NCI-H2227 (cell line): ENCODE measurements around the gene PPP1R37.

ENCODE experiments used
- DNase-seq: peaks from one replicate; lab custom pipeline; 2025; ENCODE audit not compliant: unreplicated experiment; lab: John Stamatoyannopoulos, UW

PPP1R37 gene

DNA sequence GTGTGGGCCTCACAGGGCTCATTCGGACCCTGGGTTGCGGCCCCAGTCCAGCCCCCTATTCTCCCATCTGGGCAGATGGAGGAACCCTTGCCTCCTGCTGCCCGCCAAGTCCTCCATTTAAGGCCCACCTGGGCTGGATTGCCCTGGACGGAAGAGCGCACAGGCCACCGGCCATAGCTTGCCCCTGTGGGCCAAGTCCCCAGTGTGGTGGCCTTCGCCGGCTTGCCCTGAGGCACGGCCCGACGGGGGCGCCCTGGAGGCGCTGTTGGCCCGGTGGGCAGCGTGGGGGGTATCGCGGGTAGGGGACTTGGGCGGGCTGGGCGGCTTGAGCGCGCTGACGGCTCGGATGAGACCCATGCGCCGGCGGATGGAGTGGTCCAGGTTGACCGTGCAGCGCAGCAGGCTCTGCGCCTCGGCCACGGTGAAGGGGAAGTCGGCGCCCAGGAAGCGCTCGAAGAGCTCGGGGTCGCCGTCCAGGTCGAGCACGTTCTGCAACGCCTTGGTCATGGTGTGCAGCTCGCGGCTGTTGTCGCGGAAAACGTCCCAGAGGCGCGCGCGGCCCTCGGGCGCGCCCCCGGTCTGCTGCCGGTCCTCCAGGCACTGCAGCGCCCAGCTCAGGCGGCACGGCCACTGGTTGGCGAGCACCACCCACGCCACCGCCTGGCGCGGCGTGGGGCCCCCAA, 59.0 kb downstream of the PPP1R37 start:
- DNase-seq = no peak

DNA sequence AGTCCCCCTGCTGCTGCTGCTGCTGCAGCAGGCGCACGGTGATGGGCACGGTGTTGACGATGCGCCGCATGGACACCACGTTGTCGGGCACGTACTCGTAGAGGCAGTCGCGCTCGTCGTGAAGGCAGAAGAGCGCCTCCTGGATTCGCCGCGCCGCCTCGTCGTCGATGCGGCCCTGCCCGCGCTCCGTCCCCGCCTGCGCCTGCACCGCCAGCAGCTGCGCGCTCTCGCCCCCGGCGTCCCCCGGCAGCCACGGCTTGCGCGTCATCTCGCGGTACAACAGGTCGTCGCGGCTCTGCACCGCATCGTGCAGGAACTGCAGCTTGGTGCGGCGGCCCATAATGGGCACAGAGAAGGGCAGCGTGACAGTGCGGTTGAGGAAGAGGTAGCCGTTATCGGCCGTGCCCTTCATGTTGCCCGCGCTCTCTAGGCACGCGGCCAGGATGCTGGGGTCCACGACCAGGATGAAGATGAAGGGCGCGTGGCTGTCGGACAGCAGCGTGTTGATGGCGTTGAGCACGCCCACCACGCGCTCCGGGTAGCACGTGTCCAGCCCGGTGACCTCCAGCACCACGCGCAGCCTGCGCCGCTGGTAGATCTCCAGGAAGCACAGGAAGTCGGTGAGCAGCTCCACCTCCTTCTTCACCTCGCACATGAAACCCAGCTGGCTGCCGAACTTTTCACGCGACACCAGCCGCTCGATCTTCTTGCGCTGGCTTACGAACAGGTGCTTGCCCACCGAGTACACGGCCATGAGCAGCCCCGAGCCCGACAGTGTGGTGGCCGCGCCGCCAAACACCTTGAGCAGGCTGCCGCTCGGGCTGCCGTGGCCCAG, 59.7 kb downstream of the PPP1R37 start:
- no peak for DNase-seq

DNA sequence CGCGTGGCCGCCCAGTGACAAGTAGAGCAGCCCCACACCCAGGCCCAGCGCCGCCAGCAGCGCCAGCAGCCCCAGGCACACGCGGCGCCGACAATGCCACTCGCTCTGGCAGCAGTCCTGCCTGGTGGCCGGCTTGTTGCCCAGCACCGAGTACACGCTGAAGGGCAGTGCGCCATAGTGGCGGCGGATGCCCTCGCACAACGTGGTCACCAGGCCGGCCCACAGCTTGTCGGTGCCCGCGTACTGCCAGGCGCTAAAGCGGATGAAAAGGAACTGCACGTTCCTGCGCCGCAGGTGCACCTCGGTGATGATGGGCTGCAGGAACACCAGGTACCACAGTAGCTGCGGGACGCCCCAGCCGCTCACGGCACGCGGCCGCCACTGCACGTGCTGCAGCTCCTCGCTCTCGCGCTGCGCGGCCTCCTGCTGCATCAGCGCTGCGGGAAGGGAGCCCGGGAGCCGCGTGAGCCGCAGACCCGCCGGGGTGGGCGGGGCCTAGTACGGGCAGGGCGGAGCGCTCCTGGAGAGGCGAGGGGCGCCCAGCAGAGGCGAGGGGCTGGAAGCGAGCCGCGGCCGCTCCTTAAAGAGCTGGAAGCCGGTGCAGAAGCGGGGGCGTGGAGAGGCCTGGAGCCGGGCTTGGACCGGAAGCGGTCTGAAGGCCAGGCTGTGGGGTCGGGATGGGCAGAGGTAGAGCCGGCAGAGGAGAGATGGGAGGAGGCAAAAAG, 60.5 kb downstream of the PPP1R37 start:
- DNase-seq = no peak

DNA sequence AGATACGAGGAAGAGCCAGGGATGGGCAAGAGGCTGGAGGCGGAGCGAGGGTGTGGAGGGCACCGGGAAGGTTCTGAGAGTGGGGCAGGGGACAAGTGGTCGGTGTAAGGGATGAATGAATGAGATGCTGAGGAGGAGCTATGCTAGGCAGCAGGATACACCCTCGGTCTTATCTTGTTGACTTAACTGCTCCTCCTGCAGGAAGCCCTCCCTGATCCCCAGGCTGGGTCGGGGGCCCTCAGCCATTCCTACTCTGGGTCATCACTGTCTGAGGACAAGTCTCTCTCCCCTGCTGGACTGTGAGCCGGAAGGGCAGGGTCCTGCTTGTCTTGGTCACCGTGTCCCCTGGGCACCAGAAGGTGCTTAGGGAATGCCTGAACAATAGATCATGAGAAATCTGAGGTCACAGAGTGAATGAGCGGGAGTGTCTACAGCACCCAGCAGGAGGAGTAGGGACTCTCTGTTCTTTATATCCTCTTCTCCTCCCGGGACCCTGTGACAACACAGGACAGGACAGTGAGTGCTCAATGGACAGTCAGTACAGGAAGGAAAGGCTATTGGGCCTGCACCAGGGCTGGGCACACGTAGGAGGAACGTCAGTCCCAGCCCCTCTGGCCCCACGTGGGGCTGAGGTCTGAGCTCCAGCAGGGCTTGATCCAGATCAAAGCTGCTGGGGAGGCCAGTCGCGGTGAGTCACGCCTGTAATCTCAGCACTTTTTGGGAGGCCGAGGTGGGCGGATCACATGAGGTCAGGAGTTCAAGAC, 61.3 kb downstream of the PPP1R37 start:
- no peak for DNase-seq

DNA sequence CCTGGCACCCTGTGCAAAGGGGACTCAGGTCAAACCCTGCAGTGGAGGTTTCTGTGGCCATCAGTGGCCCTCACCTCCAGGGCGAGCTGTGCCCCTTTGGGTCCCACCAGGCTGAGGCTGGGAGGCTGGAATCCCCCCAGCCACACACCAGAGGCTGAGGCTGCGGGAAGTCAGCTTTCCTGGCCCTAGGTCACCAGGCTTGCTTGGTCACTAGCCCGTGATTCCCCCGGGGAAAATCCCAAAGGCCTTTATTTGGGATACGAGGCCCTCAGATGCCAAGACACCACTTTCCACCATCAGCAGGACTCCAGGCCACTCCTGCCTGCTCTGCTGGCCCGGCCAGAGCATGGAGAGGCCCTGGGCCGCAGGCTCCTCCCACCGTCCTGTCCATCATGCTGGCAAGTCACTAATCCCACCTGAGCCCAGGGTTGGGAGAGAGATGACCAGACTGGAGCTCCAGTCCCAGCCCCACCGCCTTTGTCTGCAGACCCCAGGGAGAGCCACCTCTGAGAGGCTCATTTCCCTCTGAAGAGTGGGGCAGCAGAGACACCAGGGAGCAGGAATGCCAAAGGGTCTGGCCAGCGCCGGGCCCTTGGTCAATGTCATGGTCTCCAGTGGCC, 63.1 kb downstream of the PPP1R37 start:
- DNase-seq = no peak

DNA sequence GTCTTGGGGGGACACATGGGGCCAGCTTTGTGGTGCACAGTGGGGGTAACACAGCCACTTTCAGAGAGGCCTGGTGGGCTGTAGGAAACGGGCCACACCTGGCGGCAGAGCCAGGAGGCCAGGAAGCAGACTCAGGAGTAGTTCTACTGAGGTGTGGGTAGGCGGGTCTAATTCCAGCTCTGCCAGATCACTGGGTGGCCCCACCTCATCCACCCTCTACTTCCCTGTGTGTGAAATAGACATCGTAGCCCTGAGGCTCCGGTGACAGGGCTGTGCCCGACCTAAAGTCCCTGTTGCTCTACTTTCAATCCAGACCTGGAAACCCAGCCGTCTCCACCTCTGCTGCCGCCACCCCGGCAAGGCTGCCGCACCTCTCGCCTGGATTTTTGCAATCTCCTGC, 63.8 kb downstream of the PPP1R37 start:
- DNase-seq = no peak

DNA sequence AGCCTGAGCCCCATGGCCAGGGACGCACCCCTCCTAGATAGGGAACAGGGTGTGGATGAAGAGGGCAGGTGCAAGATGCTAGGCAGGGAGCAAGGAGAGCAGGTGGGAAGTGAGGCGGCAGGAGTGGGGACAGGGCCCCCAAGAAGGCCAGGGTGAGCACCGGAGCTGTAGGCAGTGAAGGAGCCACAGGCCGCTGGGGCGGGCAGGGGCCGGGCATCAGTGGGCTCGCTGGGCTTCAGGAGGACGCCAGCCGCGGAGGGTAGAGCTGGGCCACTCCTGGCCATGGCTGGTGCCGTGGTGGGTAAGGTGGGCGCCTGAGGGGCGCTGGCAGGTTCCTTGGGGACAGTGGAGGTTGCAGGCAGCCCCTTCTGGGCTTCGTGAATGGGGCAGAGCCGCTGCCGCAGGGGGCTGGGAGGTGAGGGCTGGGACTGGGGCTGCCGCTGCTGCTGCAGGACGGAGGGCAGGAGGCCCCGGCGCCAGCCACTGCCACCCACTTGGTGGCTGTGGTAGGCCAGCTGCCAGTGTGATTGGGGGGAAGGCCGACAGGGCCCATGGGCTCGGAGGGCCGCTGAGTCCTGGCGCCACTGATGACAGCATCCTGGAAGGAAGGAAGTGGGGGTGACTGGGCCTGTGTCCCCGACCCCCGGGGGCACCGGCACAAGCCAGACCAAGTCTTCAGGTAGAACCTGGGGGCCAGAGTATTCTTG, 65.7 kb downstream of the PPP1R37 start:
- no peak for DNase-seq

DNA sequence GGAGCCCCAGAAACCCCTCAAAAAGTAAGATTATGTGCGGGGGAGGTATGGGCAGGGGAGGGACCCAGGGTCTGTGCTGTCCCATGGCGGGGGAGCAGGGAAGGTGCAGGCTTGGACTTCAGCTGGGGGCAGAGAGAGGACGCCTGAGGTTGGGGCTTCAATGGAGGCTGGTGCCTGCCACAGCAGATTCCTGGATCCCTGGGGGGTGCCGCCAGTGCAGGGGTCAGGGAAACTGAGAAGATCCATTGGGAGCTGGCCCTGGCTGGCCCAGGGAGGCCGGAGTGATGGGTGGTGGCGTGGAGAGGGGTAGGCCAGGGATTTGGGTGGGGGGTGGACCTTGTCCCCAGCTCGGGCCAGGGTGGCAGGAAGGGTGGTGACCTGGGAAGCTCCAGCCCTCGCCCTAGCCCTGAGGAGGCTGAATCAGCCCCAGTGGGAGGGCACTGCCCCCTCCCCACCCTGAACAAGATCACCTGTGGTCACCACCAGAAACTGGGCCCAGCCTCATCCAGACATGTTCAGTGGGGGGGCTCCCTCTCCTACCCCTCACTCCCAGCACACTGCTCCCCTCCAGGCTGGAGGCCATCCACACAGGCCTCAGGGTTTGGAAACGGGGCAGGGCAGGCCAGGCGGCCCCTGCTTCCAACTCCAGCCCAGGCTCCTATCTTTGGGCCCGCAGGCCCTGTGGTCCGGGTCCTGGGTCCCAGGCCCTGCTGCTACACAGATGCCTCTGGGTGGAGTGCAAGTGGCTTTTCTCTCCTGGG, 66.4 kb downstream of the PPP1R37 start:
- DNase-seq = no peak

DNA sequence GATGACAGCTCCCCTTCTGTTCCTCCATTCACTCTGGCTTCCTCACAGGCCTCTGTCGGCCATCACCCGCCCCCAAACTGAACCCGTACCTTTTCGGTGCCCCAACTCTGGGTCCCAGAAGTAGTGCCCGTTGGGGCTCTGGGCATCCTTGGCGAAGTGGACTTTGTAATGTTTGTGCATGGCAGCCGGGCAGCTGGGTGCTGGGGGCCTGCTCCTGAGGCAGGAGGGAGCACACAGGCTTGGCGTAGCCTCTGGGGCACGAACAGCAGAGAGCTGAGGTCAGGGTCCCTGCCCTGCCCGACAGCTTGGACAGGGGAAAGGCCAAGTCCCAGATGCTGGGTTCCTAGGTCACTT, 67.0 kb downstream of the PPP1R37 start:
- no peak for DNase-seq

DNA sequence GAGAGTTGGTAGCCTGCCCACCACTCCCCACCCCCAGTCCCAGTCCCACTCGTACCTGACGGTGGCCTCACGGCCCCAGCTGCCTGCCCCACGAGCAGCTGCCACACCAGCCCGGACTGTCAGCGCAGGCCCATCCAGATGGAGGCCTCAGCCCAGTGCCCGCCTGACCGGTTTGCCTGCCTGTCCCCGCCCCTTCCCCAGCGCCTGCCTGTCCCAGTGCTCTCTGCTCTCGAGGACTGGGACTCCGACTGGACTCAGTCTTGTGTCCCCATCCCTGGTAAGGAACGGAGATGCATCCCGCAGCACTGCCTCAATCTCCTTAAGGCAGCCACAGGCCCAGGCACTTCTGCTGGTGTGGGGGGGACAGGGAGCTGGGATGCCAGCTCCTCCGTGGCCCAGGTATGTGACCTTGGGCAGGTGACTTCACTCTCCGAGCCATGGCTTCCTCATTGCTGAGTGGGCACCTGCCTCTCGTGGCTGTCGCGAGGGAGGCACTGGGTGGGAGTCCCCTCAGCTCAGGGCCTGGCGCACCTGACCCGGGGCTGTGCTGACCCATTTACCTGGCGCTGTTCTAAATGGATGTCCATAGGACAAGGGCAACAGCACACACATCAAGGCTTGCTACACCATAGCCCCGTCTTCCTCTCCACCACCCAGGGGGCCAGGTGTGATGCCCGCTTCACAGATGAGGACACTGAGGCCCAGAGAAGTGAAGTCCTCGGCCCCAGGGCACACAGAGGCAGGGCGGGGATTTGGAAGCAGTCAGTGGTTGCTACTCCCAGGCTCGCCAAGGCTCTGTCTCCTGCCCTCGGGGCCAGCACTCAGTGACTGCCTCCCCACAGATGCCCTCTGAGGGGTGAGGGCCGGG, 68.1 kb downstream of the PPP1R37 start, which contains the start of gene NKPD1:
Gene NKPD1, minus strand, starts transcription at position 113 of the 868 bp plus-strand sequence. CDS start 832 bp downstream, outside the sequence.
- DNase-seq = no peak

DNA sequence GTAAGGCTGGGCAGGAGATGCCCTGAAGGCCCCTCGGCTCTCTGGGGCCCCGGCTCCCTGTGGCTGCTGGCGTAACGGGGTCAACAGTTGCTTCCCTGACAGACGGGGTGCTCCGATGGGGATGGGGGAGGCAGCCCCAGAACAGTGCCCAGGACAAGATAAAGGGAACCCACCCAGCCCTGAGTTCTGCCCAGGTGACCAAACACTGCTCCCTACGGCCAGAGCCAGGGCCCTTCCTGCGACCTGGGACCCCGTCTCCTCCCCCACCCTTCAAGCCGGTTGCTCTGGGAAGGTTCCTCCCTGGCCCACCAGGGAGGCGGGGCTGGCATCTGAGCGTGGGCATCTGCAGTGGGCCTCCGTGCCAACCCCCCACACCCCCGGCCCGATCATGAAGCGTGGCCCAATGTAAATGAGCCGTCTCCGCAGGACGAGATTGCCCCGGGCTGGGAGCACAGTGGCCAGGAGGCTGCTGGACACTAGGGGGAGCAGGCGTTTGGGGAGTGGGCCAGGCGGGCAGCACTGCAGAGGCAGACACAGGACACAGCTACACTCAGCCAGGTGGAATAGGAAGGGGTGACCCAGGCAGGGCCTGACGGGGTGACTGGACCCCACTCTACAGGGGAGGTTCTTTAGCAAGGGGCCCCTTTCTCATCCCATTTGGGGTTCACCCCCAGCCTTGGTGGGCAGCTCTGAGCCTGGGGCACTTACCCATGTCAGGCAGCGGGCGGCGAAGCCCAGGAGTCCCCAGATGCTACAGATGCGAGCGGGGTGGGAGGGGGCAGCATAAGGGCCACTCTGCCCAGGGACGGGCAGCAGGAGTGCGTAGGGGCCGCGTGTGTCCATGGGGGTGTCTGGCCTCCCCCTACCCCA, 69.0 kb downstream of the PPP1R37 start:
- peak; percentile 16 for DNase-seq

DNA sequence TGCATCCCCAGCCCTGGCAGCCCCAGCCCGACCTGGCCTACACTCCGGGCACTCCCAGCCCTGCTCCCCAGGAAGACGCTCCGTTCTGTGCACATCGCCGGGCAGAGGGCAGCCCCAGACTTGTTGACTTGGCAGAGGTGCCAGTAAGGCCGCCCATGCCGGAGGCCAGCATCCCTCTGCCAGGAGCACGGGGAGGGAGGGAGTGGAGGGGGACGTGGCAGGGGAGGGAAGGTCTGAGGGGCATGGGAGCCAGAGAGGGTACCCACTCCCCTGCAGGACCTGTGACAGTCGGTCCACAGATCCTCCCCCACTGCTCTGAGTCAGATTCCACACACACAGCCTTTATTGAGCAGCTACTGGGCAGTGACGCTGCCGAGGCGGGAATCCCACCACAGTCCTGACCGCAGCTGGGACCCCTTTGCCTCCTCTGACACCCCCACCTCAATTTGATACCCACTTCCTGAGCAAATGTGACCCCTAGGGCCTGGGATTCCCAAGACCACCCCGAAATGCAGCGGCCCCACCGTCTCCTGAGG, 69.7 kb downstream of the PPP1R37 start:
- DNase-seq = no peak

DNA sequence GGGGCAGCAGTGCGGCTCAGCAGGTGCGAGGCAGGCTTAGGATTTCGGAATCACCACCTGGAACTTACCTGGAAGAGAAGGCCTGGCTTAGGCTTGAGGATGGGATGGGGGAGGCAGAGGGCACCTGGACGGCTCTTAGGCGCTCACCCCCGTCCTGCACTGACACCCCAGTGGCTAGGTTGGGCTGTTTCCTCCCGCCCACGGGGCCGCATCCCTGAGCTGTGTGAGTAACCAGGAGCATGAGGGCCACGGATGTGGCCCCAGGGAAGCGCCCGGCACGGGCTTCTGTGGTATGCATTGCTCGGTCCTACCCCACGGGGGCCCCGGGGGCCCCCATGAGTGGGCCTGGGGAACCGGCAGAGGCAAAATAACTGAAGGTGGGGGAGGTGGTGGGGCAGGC, 70.2 kb downstream of the PPP1R37 start:
- no peak for DNase-seq

DNA sequence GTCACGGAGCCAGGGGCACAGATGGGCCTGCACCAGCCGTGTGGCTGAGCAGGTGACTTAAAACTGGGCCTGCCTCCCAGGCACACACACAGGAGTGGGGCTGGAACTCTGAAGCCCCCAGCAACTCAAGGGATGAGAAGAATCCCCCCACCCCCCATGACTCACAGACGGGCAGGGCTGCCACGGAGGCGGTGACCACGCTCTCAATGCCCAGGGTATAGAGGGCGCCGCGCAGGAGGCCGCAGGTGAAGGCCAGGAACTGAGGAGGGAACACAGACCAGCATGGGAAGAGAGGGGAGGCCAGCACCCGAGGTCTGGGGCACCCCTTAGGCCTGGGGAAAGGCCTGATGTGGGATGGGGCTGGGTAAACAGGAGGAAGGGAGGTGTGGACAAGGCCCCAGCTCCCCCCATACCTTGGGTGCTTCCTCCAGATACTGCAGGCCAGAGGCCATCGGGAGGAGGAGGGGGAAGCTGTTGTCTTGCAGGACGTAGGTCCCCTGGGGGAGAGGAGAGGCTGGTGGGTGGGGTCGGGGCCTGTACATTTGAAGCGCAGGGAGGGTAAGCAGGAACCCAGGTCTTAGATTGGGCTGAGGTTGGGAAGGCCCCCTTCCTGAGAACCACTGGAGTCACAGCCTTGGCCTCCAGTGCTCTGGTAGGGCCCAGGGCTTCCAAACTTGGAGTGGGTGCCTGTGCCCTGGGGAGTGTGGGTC, 70.9 kb downstream of the PPP1R37 start:
- DNase-seq = no peak

DNA sequence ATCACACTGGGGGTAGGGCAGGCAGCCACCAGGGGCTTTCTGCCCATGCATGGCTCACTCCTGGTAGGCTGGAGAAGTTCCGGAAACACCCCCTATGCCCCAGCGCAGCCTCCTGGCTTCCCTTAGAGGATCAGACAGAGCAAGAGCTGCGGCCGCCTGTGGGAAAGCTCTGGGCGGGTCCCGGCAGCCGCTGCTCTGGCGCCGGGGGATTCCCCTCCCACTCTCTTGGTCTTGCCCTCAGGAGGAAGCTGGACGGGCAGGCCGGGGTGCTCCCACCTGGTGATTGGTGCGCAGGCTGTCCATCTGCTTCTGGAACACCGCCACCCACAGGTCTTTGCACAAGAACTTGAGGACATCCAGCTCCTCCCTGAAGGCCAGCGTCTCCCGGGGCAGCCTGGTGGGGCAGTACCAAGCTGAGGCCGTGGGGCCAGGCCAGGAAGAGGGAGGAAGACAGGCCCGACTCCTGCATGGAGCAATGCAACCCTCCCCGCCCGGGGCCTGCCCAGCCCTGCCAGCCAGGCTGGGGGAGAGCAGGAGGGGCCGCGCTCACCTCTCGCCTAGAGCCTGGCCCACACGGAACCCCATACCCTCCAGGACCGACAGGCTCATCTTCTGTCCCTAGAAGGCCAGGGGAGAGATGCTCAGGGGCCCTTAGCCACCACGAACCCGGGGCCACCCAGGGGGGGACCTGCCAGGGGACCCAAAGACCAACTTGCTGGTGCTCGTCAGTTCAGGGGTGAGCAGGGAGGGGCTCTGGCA, 71.8 kb downstream of the PPP1R37 start:
- DNase-seq = peak; percentile 21

DNA sequence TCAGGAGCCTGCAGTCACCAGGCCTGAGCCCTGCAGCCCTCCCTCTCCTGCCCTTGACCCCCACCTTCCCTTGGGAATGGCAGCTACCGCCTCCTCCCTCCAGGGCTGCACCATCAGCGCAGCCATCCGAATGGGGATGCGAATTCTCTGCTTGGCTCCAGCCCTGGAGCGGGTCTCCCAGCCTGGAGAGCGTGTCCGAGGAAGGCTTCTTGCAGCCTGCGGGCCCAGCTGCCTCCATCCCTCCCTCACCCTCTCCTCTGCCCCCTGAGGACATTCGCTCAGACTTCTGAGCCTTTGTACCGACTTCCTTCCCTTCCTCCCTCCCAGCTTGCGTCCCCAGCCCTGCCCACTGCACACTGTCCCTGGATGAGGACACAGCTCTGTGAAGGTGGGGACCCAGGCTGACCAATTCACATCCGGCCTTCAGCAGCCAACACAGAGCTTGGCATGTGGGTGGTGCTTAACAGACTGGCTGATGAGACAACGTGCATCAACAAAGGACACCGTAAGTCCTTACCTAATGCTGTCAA, 73.8 kb downstream of the PPP1R37 start:
- no peak for DNase-seq
